ENCODE data around the gene MICAL2.

MICAL2 gene

GRCh38 chr11:12092714-12093113 is 17.7 kb upstream of the MICAL2 start:
- Histone ChIP-seq H3K27me3 (ENCODE audit: low read depth, low read length) (no peaks in the 10 kb centered on the region), H3K9me3 (ENCODE audit: insufficient read depth, low read length) (no peaks in the 10 kb centered on the region), H3K4me1 (ENCODE audit: low read length) (peaks cover 11% of the 10 kb centered on the region), H3K36me3 (replicated peaks; ENCODE audit: low read depth, low read length) (no peaks in the 10 kb centered on the region), H3K9ac (ENCODE audit: low read length) (no peak overlapping the region), H3K27ac (ENCODE audit: low read length) (no peak overlapping the region), H3K4me3 (ENCODE audit: low read length) (no peak overlapping the region), H2AFZ (ENCODE audit: low read depth, low read length) (no peak overlapping the region), H3K4me2 (ENCODE audit: low read length) (no peak overlapping the region), H3K79me2 (ENCODE audit: low read length) (no peaks in the 10 kb centered on the region), H4K20me1 (ENCODE audit: insufficient read depth, low read length) (no peaks in the 10 kb centered on the region)
- TF ChIP-seq, protein P1, sequence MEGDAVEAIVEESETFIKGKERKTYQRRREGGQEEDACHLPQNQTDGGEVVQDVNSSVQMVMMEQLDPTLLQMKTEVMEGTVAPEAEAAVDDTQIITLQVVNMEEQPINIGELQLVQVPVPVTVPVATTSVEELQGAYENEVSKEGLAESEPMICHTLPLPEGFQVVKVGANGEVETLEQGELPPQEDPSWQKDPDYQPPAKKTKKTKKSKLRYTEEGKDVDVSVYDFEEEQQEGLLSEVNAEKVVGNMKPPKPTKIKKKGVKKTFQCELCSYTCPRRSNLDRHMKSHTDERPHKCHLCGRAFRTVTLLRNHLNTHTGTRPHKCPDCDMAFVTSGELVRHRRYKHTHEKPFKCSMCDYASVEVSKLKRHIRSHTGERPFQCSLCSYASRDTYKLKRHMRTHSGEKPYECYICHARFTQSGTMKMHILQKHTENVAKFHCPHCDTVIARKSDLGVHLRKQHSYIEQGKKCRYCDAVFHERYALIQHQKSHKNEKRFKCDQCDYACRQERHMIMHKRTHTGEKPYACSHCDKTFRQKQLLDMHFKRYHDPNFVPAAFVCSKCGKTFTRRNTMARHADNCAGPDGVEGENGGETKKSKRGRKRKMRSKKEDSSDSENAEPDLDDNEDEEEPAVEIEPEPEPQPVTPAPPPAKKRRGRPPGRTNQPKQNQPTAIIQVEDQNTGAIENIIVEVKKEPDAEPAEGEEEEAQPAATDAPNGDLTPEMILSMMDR (IDR thresholded peaks at IDR 0.05; ENCODE audit: low read depth, low read length), result no peak
- no peak for TF ChIP-seq EZH2phosphoT487 (IDR thresholded peaks at IDR 0.05; ENCODE audit: low read depth)

DNA sequence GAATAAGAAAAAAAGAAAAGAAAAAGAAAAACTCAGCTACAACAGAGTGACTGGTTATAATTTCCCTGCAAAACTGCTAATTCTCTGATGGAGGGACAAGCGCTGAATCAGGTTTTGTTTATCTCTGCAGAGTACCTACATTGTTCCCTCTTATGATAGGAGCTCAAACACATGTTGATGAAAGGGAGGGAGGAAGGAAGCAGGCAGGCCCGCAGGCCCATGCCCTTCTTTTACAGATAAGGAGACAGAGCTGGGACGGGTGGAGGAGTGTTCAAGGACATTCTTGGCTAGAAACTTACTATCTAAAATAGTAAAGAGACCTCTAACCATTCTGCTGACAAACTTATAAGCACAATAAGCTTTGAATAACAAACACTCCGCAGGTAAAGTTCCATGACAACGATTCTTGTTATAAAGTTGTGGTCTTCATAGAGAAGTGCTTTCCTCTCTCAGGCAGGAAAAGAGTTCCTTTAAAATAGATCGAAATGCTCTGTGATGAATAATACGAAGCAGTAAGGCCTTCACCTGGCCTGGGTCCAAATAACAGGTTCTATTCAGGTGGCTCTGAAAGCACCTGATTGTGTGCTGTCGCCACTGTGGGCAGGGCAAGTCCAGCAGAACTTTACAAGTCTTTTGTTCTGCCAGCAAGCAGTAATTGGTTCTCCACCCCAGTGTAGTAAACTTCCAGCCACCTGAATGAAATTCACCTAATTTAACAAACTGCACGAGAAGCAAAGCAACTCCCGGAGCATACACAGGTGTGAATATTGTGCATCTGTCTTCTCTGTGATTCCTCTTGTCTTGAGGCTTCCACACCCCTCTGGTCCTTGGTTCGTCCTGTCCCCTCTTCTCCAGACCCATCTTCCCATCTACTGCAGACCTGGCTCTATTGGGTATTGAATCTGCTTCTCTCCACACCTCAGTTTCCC is 15.3 kb upstream of the MICAL2 start:
- no peaks in the 10 kb centered on the region for H3K9me3 ChIP-seq (ENCODE audit: insufficient read depth, low read length)
- H3K4me2 ChIP-seq (ENCODE audit: low read length), result no peak overlapping the region
- H3K4me3 ChIP-seq (ENCODE audit: low read length), result no peak overlapping the region
- no peak overlapping the region for H3K9ac ChIP-seq (ENCODE audit: low read length)
- H3K27ac ChIP-seq (ENCODE audit: low read length), result no peak overlapping the region
- H3K4me1 ChIP-seq (ENCODE audit: low read length), result peaks cover 15% of the 10 kb centered on the region
- no peaks in the 10 kb centered on the region for H3K79me2 ChIP-seq (ENCODE audit: low read length)
- no peaks in the 10 kb centered on the region for H3K36me3 ChIP-seq (replicated peaks; ENCODE audit: low read depth, low read length)
- H4K20me1 ChIP-seq (ENCODE audit: insufficient read depth, low read length), result no peaks in the 10 kb centered on the region
- no peak overlapping the region for H2AFZ ChIP-seq (ENCODE audit: low read depth, low read length)
- peaks cover 6% of the 10 kb centered on the region; the same call in 1 of the 2 replicates for H3K27me3 ChIP-seq (ENCODE audit: low read depth, low read length)
- TF ChIP-seq, protein P1 (IDR thresholded peaks at IDR 0.05; ENCODE audit: low read depth, low read length), result no peak
- TF ChIP-seq EZH2phosphoT487 (IDR thresholded peaks at IDR 0.05; ENCODE audit: low read depth), result no peak

- no peak overlapping the region for H2AFZ ChIP-seq (ENCODE audit: low read depth, low read length)
- H3K36me3 ChIP-seq (replicated peaks; ENCODE audit: low read depth, low read length), result no peaks in the 10 kb centered on the region
- peaks cover 23% of the 10 kb centered on the region for H3K27me3 ChIP-seq (ENCODE audit: low read depth, low read length)
- no peaks in the 10 kb centered on the region for H3K79me2 ChIP-seq (ENCODE audit: low read length)
- peaks cover 12% of the 10 kb centered on the region for H3K4me1 ChIP-seq (ENCODE audit: low read length)
- TF ChIP-seq EZH2phosphoT487 (IDR thresholded peaks at IDR 0.05; ENCODE audit: low read depth), result no peak
- TF ChIP-seq, protein P1 (IDR thresholded peaks at IDR 0.05; ENCODE audit: low read depth, low read length), result no peak
- no peak overlapping the region for H3K4me2 ChIP-seq (ENCODE audit: low read length)
- H4K20me1 ChIP-seq (ENCODE audit: insufficient read depth, low read length), result no peaks in the 10 kb centered on the region
- no peak overlapping the region for H3K27ac ChIP-seq (ENCODE audit: low read length)
- H3K9me3 ChIP-seq (ENCODE audit: insufficient read depth, low read length), result no peaks in the 10 kb centered on the region
- H3K4me3 ChIP-seq (ENCODE audit: low read length), result no peak overlapping the region
- H3K9ac ChIP-seq (ENCODE audit: low read length), result no peak overlapping the region
Measured at GRCh38 chr11:12097219-12097618, 13.2 kb upstream of the MICAL2 start.

DNA sequence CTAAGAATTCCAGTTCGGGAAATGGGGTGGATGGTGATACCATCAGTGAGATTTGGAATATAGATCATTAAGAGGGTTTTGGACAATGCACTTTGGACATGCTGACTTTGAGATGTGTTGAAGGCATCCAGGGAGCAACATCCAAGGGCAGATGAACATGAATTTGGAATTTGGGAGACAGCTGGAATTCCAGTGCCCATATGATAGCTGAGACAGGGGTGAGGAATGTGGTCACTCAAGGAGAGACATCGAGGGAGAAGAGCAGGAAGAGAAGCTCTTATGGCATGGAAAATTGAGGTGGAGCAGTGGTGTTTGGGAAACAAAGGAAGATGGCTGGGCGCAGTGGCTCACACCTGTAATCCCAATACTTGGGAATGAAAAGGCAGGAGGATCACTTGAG is 11.8 kb upstream of the MICAL2 start:
- Histone ChIP-seq H3K27me3 (ENCODE audit: low read depth, low read length) (peaks cover 37% of the 10 kb centered on the region), H3K9me3 (ENCODE audit: insufficient read depth, low read length) (no peaks in the 10 kb centered on the region), H3K4me2 (ENCODE audit: low read length) (no peak overlapping the region), H3K27ac (ENCODE audit: low read length) (no peak overlapping the region), H3K79me2 (ENCODE audit: low read length) (no peaks in the 10 kb centered on the region), H3K4me1 (ENCODE audit: low read length) (peaks cover 12% of the 10 kb centered on the region), H2AFZ (ENCODE audit: low read depth, low read length) (no peak overlapping the region), H3K4me3 (ENCODE audit: low read length) (no peak overlapping the region), H3K9ac (ENCODE audit: low read length) (no peak overlapping the region), H3K36me3 (replicated peaks; ENCODE audit: low read depth, low read length) (no peaks in the 10 kb centered on the region), H4K20me1 (ENCODE audit: insufficient read depth, low read length) (no peaks in the 10 kb centered on the region)
- no peak for TF ChIP-seq EZH2phosphoT487 (IDR thresholded peaks at IDR 0.05; ENCODE audit: low read depth)
- TF ChIP-seq, protein P1 (IDR thresholded peaks at IDR 0.05; ENCODE audit: low read depth, low read length), result no peak
